Measurements from ENCODE around the gene CCDC40. TPM values are rescaled to one million over a fixed set of nuclear protein-coding genes. Genes with fewer than 3 reads are reported as not detected.

The CCDC40 gene
- total RNA-seq, 1 donor: 3.0 TPM

- DNase-seq (ENCODE audit: low read depth): no peak
- TF ChIP-seq CTCF (IDR thresholded peaks at IDR 0.05; ENCODE audit: insufficient read depth, low read length): no peak
- H3K4me3 ChIP-seq (ENCODE audit: low read depth, low read length): no peak overlapping the region
Observed at GRCh38 chr17:80091376-80091775, 54.9 kb downstream of the CCDC40 start.

- no peak overlapping the region for H3K4me3 ChIP-seq (ENCODE audit: low read depth, low read length)
- no peak for TF ChIP-seq CTCF (IDR thresholded peaks at IDR 0.05; ENCODE audit: insufficient read depth, low read length)
- DNase-seq (ENCODE audit: low read depth): no peak
Observed at GRCh38 chr17:80092959-80093358, 56.5 kb downstream of the CCDC40 start.

GRCh38 chr17:80095038-80095843 lies 58.8 kb downstream of the CCDC40 start:
- TF ChIP-seq CTCF (IDR thresholded peaks at IDR 0.05; ENCODE audit: insufficient read depth, low read length): no peak
- DNase-seq (ENCODE audit: low read depth): no peak
- H3K4me3 ChIP-seq (ENCODE audit: low read depth, low read length): no peak overlapping the region

- TF ChIP-seq CTCF (IDR thresholded peaks at IDR 0.05; ENCODE audit: insufficient read depth, low read length): no peak
- no peak for DNase-seq (ENCODE audit: low read depth)
- H3K4me3 ChIP-seq (ENCODE audit: low read depth, low read length): no peak overlapping the region
Observed at GRCh38 chr17:80095844-80096475, 59.5 kb downstream of the CCDC40 start.

- DNase-seq (ENCODE audit: low read depth): no peak
- H3K4me3 ChIP-seq (ENCODE audit: low read depth, low read length): no peak overlapping the region
- no peak for TF ChIP-seq CTCF (IDR thresholded peaks at IDR 0.05; ENCODE audit: insufficient read depth, low read length)
Observed at GRCh38 chr17:80096561-80097021, 60.1 kb downstream of the CCDC40 start.

GRCh38 chr17:80097127-80097621 lies 60.7 kb downstream of the CCDC40 start:
- TF ChIP-seq CTCF (IDR thresholded peaks at IDR 0.05; ENCODE audit: insufficient read depth, low read length): no peak
- H3K4me3 ChIP-seq (ENCODE audit: low read depth, low read length): no peak overlapping the region
- DNase-seq (ENCODE audit: low read depth): no peak
